Fibroblast of skin of abdomen (primary cell): ENCODE data around the gene KSR2.

ENCODE experiments used
- DNase-seq: peaks from one replicate; pipeline ENCODE4 v3.0.0-alpha.2; 2013

Gene KSR2

GRCh38 chr12:117606945-117607344 is 361.8 kb downstream of the KSR2 start:
- DNase-seq = no peak

- DNase-seq = no peak
Measured at GRCh38 chr12:117606024-117606423, 362.8 kb downstream of the KSR2 start.

- no peak for DNase-seq
Measured at GRCh38 chr12:117603316-117604113, 365.3 kb downstream of the KSR2 start.

- no peak for DNase-seq
Measured at GRCh38 chr12:117599849-117600248, 368.9 kb downstream of the KSR2 start.

- DNase-seq = no peak
Measured at GRCh38 chr12:117596968-117597367, 371.8 kb downstream of the KSR2 start.

- DNase-seq = no peak
Measured at GRCh38 chr12:117595751-117596150, 373.0 kb downstream of the KSR2 start.

- no peak for DNase-seq
Measured at GRCh38 chr12:117594481-117594880, 374.3 kb downstream of the KSR2 start.

GRCh38 chr12:117593815-117594400 is 374.9 kb downstream of the KSR2 start:
- DNase-seq = peak; percentile 76

- peak; percentile 15 for DNase-seq
Measured at GRCh38 chr12:117592588-117593305, 376.0 kb downstream of the KSR2 start.

- DNase-seq = peak; percentile 44
Measured at GRCh38 chr12:117590999-117591398, 377.8 kb downstream of the KSR2 start.

- DNase-seq = no peak
Measured at GRCh38 chr12:117590386-117590785, 378.4 kb downstream of the KSR2 start.

GRCh38 chr12:117589021-117589420 is 379.8 kb downstream of the KSR2 start:
- no peak for DNase-seq

- peak; percentile 45 for DNase-seq
Measured at GRCh38 chr12:117587631-117588287, 381.0 kb downstream of the KSR2 start.

- no peak for DNase-seq
Measured at GRCh38 chr12:117583677-117584225, 385.0 kb downstream of the KSR2 start.

GRCh38 chr12:117583092-117583491 is 385.7 kb downstream of the KSR2 start:
- DNase-seq = no peak

- DNase-seq = peak; percentile 38
Measured at GRCh38 chr12:117582135-117582784, 386.5 kb downstream of the KSR2 start.

- DNase-seq = peak; percentile 53
Measured at GRCh38 chr12:117580718-117581062, 388.1 kb downstream of the KSR2 start.

- no peak for DNase-seq
Measured at GRCh38 chr12:117580015-117580717, 388.6 kb downstream of the KSR2 start.

- DNase-seq = no peak
Measured at GRCh38 chr12:117577122-117577657, 391.6 kb downstream of the KSR2 start.

GRCh38 chr12:117576053-117576452 is 392.7 kb downstream of the KSR2 start:
- no peak for DNase-seq

GRCh38 chr12:117574655-117575054 is 394.1 kb downstream of the KSR2 start:
- DNase-seq = no peak
